Breast epithelium (tissue), 3 donors: Measurements from ENCODE around the gene STRA8.

Source experiments
- POLR2A ChIP-seq: fragments of 450-650 bp; IDR thresholded peaks from one replicate; pipeline ENCODE4 v1.6.1; 2016; ENCODE audit warnings: antibody characterized with exemption, mild to moderate bottlenecking, moderate library complexity
- POLR2AphosphoS5 ChIP-seq, 3 donors: sonication (generic); formaldehyde crosslinking; IDR thresholded peaks; one replicate each; pipeline ENCODE4 v1.6.1; 2017; ENCODE audit warnings: antibody characterized with exemption in 3 of 3
- TF ChIP-seq, protein P1 (sequence below), 3 donors: fragments of 450-650 bp; IDR thresholded peaks; one replicate each; pipeline ENCODE4 v1.5.1; 2016 to 2017; ENCODE audit warnings: antibody characterized with exemption in 3 of 3, mild to moderate bottlenecking in 3 of 3, moderate library complexity in 3 of 3

DNA sequence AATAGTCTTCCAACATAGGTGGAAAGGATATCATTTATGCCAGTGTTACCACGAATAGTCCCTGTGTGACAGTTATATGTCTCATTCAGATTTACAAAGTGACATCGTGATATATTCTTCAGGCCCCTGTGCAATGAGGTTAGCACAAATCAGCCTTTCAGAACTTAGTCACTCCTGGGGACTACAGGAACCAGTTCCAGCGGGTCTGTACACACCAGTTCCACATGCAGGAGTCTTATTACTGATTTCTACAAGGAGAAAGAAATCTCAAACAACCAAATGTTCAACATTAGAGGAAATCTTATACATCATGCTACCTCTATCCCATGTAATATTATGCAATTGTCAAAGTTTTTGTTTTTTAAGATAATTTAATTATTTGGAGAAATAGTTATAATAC lies 17.9 kb upstream of the STRA8 start:
- TF ChIP-seq, protein P1, sequence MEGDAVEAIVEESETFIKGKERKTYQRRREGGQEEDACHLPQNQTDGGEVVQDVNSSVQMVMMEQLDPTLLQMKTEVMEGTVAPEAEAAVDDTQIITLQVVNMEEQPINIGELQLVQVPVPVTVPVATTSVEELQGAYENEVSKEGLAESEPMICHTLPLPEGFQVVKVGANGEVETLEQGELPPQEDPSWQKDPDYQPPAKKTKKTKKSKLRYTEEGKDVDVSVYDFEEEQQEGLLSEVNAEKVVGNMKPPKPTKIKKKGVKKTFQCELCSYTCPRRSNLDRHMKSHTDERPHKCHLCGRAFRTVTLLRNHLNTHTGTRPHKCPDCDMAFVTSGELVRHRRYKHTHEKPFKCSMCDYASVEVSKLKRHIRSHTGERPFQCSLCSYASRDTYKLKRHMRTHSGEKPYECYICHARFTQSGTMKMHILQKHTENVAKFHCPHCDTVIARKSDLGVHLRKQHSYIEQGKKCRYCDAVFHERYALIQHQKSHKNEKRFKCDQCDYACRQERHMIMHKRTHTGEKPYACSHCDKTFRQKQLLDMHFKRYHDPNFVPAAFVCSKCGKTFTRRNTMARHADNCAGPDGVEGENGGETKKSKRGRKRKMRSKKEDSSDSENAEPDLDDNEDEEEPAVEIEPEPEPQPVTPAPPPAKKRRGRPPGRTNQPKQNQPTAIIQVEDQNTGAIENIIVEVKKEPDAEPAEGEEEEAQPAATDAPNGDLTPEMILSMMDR (IDR thresholded peaks at IDR 0.05): no peak
- TF ChIP-seq POLR2A: no peak
- TF ChIP-seq POLR2AphosphoS5 (IDR thresholded peaks at IDR 0.05): no peak
